Astrocyte (in vitro differentiated cells and primary cell): ENCODE results near the gene SLC8B1.

ENCODE experiments used
- EZH2 ChIP-seq: IDR thresholded peaks from 2 replicates; pipeline ENCODE4 v1.6.1; 2012; ENCODE audit warnings: mild to moderate bottlenecking, low read length, inconsistent platforms; ENCODE audit not compliant: insufficient read depth
- TF ChIP-seq, protein P1 (sequence below): IDR thresholded peaks from 2 replicates; pipeline ENCODE4 v1.5.1; 2011; ENCODE audit warnings: low read depth, mild to moderate bottlenecking, inconsistent platforms, low read length, moderate library complexity; ENCODE audit not compliant: insufficient read depth

DNA sequence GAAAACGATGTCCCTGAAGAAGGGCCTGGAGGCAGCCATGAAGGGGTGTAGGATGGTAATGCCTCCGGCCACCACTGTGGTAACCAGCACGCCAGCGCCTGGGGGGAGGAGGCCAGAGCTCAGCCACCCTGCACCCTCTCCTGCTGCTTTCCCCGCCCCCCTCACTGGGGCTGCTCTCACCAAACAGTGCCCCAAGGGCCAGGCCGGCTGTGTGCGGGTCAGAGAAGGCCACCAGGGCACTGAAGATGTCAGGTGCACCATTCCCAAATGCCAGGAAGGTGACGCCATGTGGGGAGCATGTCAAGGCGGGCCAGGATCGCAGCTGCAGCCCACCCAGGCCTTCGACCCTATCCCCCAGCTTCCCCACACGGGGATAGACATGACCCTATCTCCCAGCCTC, 14.5 kb downstream of the SLC8B1 start:
- TF ChIP-seq, protein P1, sequence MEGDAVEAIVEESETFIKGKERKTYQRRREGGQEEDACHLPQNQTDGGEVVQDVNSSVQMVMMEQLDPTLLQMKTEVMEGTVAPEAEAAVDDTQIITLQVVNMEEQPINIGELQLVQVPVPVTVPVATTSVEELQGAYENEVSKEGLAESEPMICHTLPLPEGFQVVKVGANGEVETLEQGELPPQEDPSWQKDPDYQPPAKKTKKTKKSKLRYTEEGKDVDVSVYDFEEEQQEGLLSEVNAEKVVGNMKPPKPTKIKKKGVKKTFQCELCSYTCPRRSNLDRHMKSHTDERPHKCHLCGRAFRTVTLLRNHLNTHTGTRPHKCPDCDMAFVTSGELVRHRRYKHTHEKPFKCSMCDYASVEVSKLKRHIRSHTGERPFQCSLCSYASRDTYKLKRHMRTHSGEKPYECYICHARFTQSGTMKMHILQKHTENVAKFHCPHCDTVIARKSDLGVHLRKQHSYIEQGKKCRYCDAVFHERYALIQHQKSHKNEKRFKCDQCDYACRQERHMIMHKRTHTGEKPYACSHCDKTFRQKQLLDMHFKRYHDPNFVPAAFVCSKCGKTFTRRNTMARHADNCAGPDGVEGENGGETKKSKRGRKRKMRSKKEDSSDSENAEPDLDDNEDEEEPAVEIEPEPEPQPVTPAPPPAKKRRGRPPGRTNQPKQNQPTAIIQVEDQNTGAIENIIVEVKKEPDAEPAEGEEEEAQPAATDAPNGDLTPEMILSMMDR, result no peak
- TF ChIP-seq EZH2, result no peak
